ENCODE data around the gene RPTOR. TPM values are rescaled to one million over a fixed set of nuclear protein-coding genes. Genes with fewer than 3 reads are reported as not detected.

RPTOR gene
- total RNA-seq, 1 donor from 2014 or later: 62.4 TPM

GRCh38 chr17:80951121-80952090 lies 406.8 kb downstream of the RPTOR start:
- no peak overlapping the region for H3K27ac Mint-ChIP-seq
- DNase-seq (ENCODE audit: low spot score): no peak
- intact Hi-C loops (cut with micrococcal nuclease): no loop called here
- no peaks in the 10 kb centered on the region for H3K4me1 Mint-ChIP-seq (ENCODE audit: low read depth)
- H3K27me3 Mint-ChIP-seq (ENCODE audit: low read depth): no peaks in the 10 kb centered on the region
- no peaks in the 10 kb centered on the region for H3K9me3 Mint-ChIP-seq
- no peak overlapping the region for H3K4me3 Mint-ChIP-seq (ENCODE audit: low read depth)
- peaks cover 48% of the 10 kb centered on the region for H3K36me3 Mint-ChIP-seq (ENCODE audit: low read depth)

DNA sequence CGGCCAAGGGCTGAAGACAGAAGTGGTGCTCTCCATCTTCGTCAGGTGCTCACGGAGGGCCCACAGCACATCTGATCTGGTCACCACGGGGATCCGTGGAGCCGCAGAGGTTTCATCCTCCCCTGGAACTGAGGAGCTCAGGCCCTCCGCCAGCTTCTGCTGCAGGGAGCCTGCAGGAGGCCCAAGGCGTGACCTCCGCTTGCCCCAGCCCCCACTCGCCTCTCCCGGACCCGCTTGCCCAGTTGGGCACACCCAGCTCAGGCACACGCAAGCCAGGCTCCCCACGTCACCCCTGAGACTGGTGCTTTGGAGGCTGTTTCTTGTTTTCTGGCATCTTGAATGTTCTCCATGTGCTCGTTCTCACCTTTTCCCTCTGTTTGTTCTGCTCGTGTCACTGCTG lies 407.7 kb downstream of the RPTOR start:
- no peak overlapping the region for H3K27ac Mint-ChIP-seq
- H3K9me3 Mint-ChIP-seq: no peaks in the 10 kb centered on the region
- intact Hi-C loops (cut with micrococcal nuclease): no loop called here
- no peak overlapping the region for H3K4me3 Mint-ChIP-seq (ENCODE audit: low read depth)
- no peaks in the 10 kb centered on the region for H3K4me1 Mint-ChIP-seq (ENCODE audit: low read depth)
- H3K36me3 Mint-ChIP-seq (ENCODE audit: low read depth): peaks cover 39% of the 10 kb centered on the region
- H3K27me3 Mint-ChIP-seq (ENCODE audit: low read depth): no peaks in the 10 kb centered on the region
- no peak for DNase-seq (ENCODE audit: low spot score)

DNA sequence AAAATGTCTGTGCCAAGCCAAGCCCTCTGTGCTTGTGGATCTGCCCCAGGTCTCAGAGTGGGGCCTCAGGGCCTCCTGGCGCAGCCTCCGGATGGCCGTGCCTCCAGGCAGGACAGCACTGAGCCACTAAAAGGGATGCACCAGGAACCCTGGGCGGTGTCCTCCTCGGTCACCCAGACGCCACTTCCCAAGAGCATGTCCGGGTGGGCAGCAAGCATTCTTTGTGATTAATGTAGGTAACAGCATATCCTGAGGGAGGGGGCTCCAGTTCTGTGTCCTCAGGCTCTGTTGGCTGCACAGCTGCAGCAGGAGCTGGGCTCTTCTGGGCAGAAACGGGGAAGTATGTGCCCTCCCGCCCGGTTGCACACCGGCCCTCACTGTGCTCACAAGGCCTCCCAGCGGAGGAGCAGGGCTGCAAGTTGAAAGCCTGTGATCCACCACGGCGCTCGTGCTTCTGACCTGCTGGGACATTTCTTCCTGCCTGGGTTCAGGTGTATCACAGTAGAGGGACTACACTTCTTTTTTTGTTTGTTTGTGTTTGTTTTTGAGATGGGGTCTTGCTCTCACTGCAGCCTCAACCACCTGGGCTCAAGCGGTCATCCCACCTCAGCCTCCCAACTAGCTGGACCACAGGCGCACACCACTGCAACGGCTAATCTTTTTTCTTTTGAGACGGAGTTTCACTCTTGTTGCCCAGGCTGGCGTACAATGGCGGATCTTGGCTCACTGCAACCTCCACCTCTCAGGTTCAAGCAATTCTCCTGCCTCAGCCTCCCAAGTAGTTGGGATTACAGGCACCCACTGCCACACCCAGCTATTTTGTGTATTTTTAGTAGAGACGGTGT lies 409.1 kb downstream of the RPTOR start:
- H3K36me3 Mint-ChIP-seq (ENCODE audit: low read depth): peaks cover 31% of the 10 kb centered on the region
- H3K9me3 Mint-ChIP-seq: no peaks in the 10 kb centered on the region
- no peaks in the 10 kb centered on the region for H3K4me1 Mint-ChIP-seq (ENCODE audit: low read depth)
- H3K27me3 Mint-ChIP-seq (ENCODE audit: low read depth): no peaks in the 10 kb centered on the region
- intact Hi-C loops (cut with micrococcal nuclease): no loop called here
- no peak for DNase-seq (ENCODE audit: low spot score)
- no peak overlapping the region for H3K27ac Mint-ChIP-seq
- no peak overlapping the region for H3K4me3 Mint-ChIP-seq (ENCODE audit: low read depth)

- no peak for DNase-seq (ENCODE audit: low spot score)
- Mint-ChIP-seq H3K4me3 (ENCODE audit: low read depth) (no peak overlapping the region), H3K27me3 (ENCODE audit: low read depth) (no peaks in the 10 kb centered on the region), H3K4me1 (ENCODE audit: low read depth) (no peaks in the 10 kb centered on the region), H3K27ac (no peak overlapping the region), H3K36me3 (ENCODE audit: low read depth) (peaks cover 31% of the 10 kb centered on the region), H3K9me3 (no peaks in the 10 kb centered on the region)
- intact Hi-C loops (cut with micrococcal nuclease): no loop called here
Measured at GRCh38 chr17:80955078-80955477, 410.4 kb downstream of the RPTOR start.

GRCh38 chr17:80955671-80956280 lies 411.1 kb downstream of the RPTOR start:
- H3K4me3 Mint-ChIP-seq (ENCODE audit: low read depth): no peak overlapping the region
- peaks cover 28% of the 10 kb centered on the region for H3K36me3 Mint-ChIP-seq (ENCODE audit: low read depth)
- no peaks in the 10 kb centered on the region for H3K9me3 Mint-ChIP-seq
- intact Hi-C loops (cut with micrococcal nuclease): no loop called here
- no peak for DNase-seq (ENCODE audit: low spot score)
- H3K27ac Mint-ChIP-seq: no peak overlapping the region
- H3K4me1 Mint-ChIP-seq (ENCODE audit: low read depth): no peaks in the 10 kb centered on the region
- no peaks in the 10 kb centered on the region for H3K27me3 Mint-ChIP-seq (ENCODE audit: low read depth)

DNA sequence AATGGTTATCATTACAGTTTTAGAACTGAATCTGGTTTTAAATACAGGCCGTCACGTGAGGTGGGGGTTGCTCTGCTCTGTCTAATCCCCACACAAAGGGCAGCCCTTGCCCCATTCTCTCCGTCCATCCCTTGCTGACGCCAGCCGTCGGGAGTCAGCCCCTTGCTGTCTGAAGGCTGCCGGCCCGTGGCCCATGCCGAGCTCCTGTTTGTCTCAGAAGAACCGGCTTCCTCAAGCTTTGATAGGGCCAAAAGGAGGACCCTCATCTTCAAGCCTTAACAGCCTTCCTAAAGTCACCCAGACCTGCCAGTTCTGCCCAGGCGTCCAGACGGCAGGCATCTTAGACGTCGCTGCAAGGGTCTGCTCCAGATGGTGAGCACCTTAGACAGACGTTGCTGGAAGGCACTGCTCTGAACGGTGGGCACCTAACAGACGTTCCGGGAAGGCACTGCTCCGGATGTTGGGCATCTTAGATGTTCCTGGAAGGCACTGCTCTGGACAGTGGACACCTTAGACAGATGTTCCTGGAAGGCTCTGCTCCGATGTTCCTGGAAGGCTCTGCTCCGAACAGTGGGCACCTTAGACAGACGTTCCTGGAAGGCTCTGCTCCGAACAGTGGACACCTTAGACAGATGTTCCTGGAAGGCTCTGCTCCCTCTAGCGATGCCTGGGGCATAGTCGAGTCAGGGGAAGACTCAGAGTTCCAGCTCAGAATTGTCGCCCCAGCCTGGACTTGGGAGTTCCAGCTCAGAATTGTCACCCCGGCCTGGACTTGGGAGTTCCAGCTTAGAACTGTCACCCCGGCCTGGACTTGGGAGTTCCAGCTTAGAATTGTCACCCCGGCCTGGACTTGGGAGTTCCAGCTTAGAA lies 411.9 kb downstream of the RPTOR start:
- H3K9me3 Mint-ChIP-seq: no peaks in the 10 kb centered on the region
- H3K27ac Mint-ChIP-seq: no peak overlapping the region
- no peaks in the 10 kb centered on the region for H3K4me1 Mint-ChIP-seq (ENCODE audit: low read depth)
- DNase-seq (ENCODE audit: low spot score): no peak
- intact Hi-C loops (cut with micrococcal nuclease): no loop called here
- no peak overlapping the region for H3K4me3 Mint-ChIP-seq (ENCODE audit: low read depth)
- H3K27me3 Mint-ChIP-seq (ENCODE audit: low read depth): no peaks in the 10 kb centered on the region
- peaks cover 27% of the 10 kb centered on the region for H3K36me3 Mint-ChIP-seq (ENCODE audit: low read depth)

- H3K4me3 Mint-ChIP-seq (ENCODE audit: low read depth): no peak overlapping the region
- intact Hi-C loops (cut with micrococcal nuclease): no loop called here
- DNase-seq (ENCODE audit: low spot score): no peak
Measured at GRCh38 chr17:80957461-80957941, 412.9 kb downstream of the RPTOR start.

DNA sequence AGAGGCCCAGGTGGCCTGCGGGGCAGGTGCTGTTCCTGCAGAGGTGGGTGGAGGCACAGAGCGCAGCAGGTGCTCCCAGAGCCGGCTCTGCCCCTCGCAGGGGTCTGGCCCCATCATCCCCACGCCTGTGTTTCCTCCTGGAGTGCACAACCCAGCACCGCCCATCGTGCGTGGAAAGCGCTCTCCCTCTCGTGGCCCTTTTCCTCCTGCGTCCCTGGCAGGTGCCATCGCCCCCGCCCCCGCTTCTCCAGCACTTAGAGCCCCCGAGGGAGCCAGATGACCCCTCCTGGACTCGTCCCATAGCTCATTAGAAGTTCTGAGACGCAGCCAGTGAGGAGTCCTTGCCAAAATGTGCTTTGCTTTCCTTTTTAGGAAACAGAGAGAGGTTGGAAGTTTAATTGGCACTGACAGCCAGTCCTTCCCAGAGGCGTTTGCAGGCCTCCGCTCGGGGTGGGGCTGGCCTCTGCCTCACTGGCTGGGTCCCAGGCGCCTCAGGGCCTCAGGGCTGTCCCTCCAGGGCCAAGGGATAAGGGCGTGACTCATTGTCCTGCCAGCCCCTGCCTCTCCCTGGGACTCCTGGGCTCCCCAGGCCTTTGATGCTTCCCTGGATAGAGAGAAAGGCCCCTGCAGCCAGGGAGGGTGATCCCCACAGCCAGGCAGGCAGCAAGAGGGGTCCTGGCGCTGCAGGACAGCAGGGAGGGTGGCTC lies 414.8 kb downstream of the RPTOR start:
- intact Hi-C loops (cut with micrococcal nuclease): no loop called here
- no peak for DNase-seq (ENCODE audit: low spot score)
- Mint-ChIP-seq H3K4me3 (ENCODE audit: low read depth) (no peak overlapping the region), H3K36me3 (ENCODE audit: low read depth) (peaks cover 13% of the 10 kb centered on the region), H3K9me3 (no peaks in the 10 kb centered on the region), H3K27ac (no peak overlapping the region), H3K27me3 (ENCODE audit: low read depth) (no peaks in the 10 kb centered on the region), H3K4me1 (ENCODE audit: low read depth) (no peaks in the 10 kb centered on the region)

More at GRCh38 chr17:80957461-80957941, 412.9 kb downstream of the RPTOR start:
- H3K9me3 Mint-ChIP-seq: no peaks in the 10 kb centered on the region
- peaks cover 21% of the 10 kb centered on the region for H3K36me3 Mint-ChIP-seq (ENCODE audit: low read depth)
- H3K27ac Mint-ChIP-seq: no peak overlapping the region
- no peaks in the 10 kb centered on the region for H3K4me1 Mint-ChIP-seq (ENCODE audit: low read depth)
- no peaks in the 10 kb centered on the region for H3K27me3 Mint-ChIP-seq (ENCODE audit: low read depth)

GRCh38 chr17:80960037-80960796 lies 415.6 kb downstream of the RPTOR start:
- Mint-ChIP-seq H3K27me3 (ENCODE audit: low read depth) (no peaks in the 10 kb centered on the region), H3K36me3 (ENCODE audit: low read depth) (peaks cover 9% of the 10 kb centered on the region), H3K4me3 (ENCODE audit: low read depth) (no peak overlapping the region), H3K9me3 (no peaks in the 10 kb centered on the region), H3K27ac (no peak overlapping the region), H3K4me1 (ENCODE audit: low read depth) (no peaks in the 10 kb centered on the region)
- intact Hi-C loops (cut with micrococcal nuclease): no loop called here
- DNase-seq (ENCODE audit: low spot score): no peak

GRCh38 chr17:80960797-80961452 lies 416.3 kb downstream of the RPTOR start:
- intact Hi-C loops (cut with micrococcal nuclease): no loop called here
- H3K36me3 Mint-ChIP-seq (ENCODE audit: low read depth): peaks cover 11% of the 10 kb centered on the region
- H3K4me1 Mint-ChIP-seq (ENCODE audit: low read depth): no peaks in the 10 kb centered on the region
- H3K9me3 Mint-ChIP-seq: no peaks in the 10 kb centered on the region
- no peak overlapping the region for H3K4me3 Mint-ChIP-seq (ENCODE audit: low read depth)
- no peak for DNase-seq (ENCODE audit: low spot score)
- no peaks in the 10 kb centered on the region for H3K27me3 Mint-ChIP-seq (ENCODE audit: low read depth)
- no peak overlapping the region for H3K27ac Mint-ChIP-seq
